Sigmoid colon (tissue), 4 donors: ENCODE results near the gene ENOSF1.

ENCODE experiments used
- CTCF ChIP-seq, 4 experiments: fragments of 450-650 bp in 3 of 4; fragments of 200-600 bp in 1 of 4; IDR thresholded peaks; one replicate each; pipeline ENCODE4 v1.5.1; 2016 to 2019; ENCODE audit warnings: antibody characterized with exemption in 4 of 4, mild to moderate bottlenecking in 3 of 4, moderate library complexity in 2 of 4
- POLR2AphosphoS5 ChIP-seq, 4 donors: sonication (generic); formaldehyde crosslinking; IDR thresholded peaks; one replicate each; pipeline ENCODE4 v1.6.1; 2017; ENCODE audit warnings: antibody characterized with exemption in 4 of 4

GRCh38 chr18:697012-697411 lies 15.4 kb downstream of the ENOSF1 start:
- TF ChIP-seq POLR2AphosphoS5 (IDR thresholded peaks at IDR 0.05): no peak
- no peak for TF ChIP-seq CTCF (IDR thresholded peaks at IDR 0.05)
